ENCODE measurements around the gene SLC2A11. TPM values are rescaled to one million over a fixed set of nuclear protein-coding genes. Genes with fewer than 3 reads are reported as not detected.

Gene SLC2A11
- total RNA-seq, 2 experiments from 2014 or later, result 9.9 to 11.5 TPM

- CTCF ChIA-PET, result interaction anchor here (1.9 kb wide), 1 partner anchor 14 kb away, joined by 11 read pairs; no protein-coding TSS in a partner anchor
- DNase-seq (peak in 1 of 14 experiments; percentile 27), ATAC-seq (ENCODE audit: poor library complexity) (no peak)
- Mint-ChIP-seq H3K36me3 (ENCODE audit: low read depth) (peaks cover 17% of the 10 kb centered on the region), H3K4me3 (no peak overlapping the region), H3K4me1 (ENCODE audit: low read depth) (peaks cover 19% of the 10 kb centered on the region), H3K27ac (no peak overlapping the region), H3K27me3 (no peaks in the 10 kb centered on the region), H3K9me3 (no peaks in the 10 kb centered on the region)
- H3K4me1 ChIP-seq (ENCODE audit: insufficient read depth, low read length), result peaks cover 25% of the 10 kb centered on the region
- H3K4me3 ChIP-seq (ENCODE audit: low read length), result no peak overlapping the region
- H3K27ac ChIP-seq (ENCODE audit: low read depth in 1 of 2, low read length in 2 of 2), result no peak overlapping the region
- TF ChIP-seq CTCF (IDR thresholded peaks at IDR 0.05), result no peak
- H3K36me3 ChIP-seq (ENCODE audit: insufficient read depth, low read length), result peaks cover 40% of the 10 kb centered on the region
- intact Hi-C loops (cut with DNase I, micrococcal nuclease), result loop anchor here in 1 of 2 experiments (5.0 kb wide), 2 partner anchors 118 to 722 kb away; partner anchors contain the start of genes GUCD1 and SNRPD3
- no peaks in the 10 kb centered on the region for H3K9me3 ChIP-seq (ENCODE audit: control insufficient read depth in 1 of 2, insufficient read depth in 1 of 2, low read length in 2 of 2)
- no peaks in the 10 kb centered on the region for H3K27me3 ChIP-seq (ENCODE audit: control insufficient read depth in 1 of 2, insufficient read depth in 2 of 2, low read length in 2 of 2)
- POLR2A ChIA-PET, result no interaction called here
These were observed 22.7 kb upstream of the SLC2A11 start for GRCh38 chr22:23834793-23835483.

GRCh38 chr22:23835484-23836144, 22.1 kb upstream of the SLC2A11 start:
- DNase-seq, result peak in 1 of 14 experiments; percentile 24
- peaks cover 11% of the 10 kb centered on the region for H3K36me3 Mint-ChIP-seq (ENCODE audit: low read depth)
- intact Hi-C loops (cut with DNase I, micrococcal nuclease), result loop anchor here in 1 of 2 experiments (5.0 kb wide), 2 partner anchors 118 to 722 kb away; partner anchors contain the start of genes GUCD1 and SNRPD3
- ChIA-PET CTCF (interaction anchor here (1.9 kb wide), 1 partner anchor 14 kb away, joined by 11 read pairs; no protein-coding TSS in a partner anchor), POLR2A (no interaction called here)
- Histone ChIP-seq H3K4me3 (ENCODE audit: low read length) (no peak overlapping the region), H3K9me3 (ENCODE audit: control insufficient read depth in 1 of 2, insufficient read depth in 1 of 2, low read length in 2 of 2) (no peaks in the 10 kb centered on the region), H3K4me1 (ENCODE audit: insufficient read depth, low read length) (peaks cover 25% of the 10 kb centered on the region), H3K27me3 (ENCODE audit: control insufficient read depth in 1 of 2, insufficient read depth in 2 of 2, low read length in 2 of 2) (no peaks in the 10 kb centered on the region), H3K27ac (ENCODE audit: low read depth in 1 of 2, low read length in 2 of 2) (no peak overlapping the region), H3K36me3 (ENCODE audit: insufficient read depth, low read length) (peaks cover 40% of the 10 kb centered on the region)
- H3K4me1 Mint-ChIP-seq (ENCODE audit: low read depth), result peaks cover 19% of the 10 kb centered on the region
- no peak overlapping the region for H3K27ac Mint-ChIP-seq
- peak overlapping the region; percentile 56 for H3K4me3 Mint-ChIP-seq
- H3K27me3 Mint-ChIP-seq, result no peaks in the 10 kb centered on the region
- no peak for ATAC-seq (ENCODE audit: poor library complexity)
- no peaks in the 10 kb centered on the region for H3K9me3 Mint-ChIP-seq
- no peak for TF ChIP-seq CTCF (IDR thresholded peaks at IDR 0.05)

- Mint-ChIP-seq H3K27ac (no peak overlapping the region), H3K36me3 (ENCODE audit: low read depth) (peaks cover 6% of the 10 kb centered on the region), H3K4me1 (ENCODE audit: low read depth) (peaks cover 19% of the 10 kb centered on the region), H3K4me3 (peak overlapping the region; percentile 48), H3K9me3 (no peaks in the 10 kb centered on the region), H3K27me3 (no peaks in the 10 kb centered on the region)
- ChIA-PET POLR2A (no interaction called here), CTCF (interaction anchor here (1.9 kb wide), 1 partner anchor 13 kb away, joined by 11 read pairs; no protein-coding TSS in a partner anchor)
- DNase-seq (peak in 1 of 14 experiments; percentile 32), ATAC-seq (ENCODE audit: poor library complexity) (no peak)
- H3K4me3 ChIP-seq (ENCODE audit: low read length), result no peak overlapping the region
- no peak for TF ChIP-seq CTCF (IDR thresholded peaks at IDR 0.05)
- H3K9me3 ChIP-seq (ENCODE audit: control insufficient read depth in 1 of 2, insufficient read depth in 1 of 2, low read length in 2 of 2), result no peaks in the 10 kb centered on the region
- peaks cover 38% of the 10 kb centered on the region for H3K36me3 ChIP-seq (ENCODE audit: insufficient read depth, low read length)
- no peaks in the 10 kb centered on the region for H3K27me3 ChIP-seq (ENCODE audit: control insufficient read depth in 1 of 2, insufficient read depth in 2 of 2, low read length in 2 of 2)
- intact Hi-C loops (cut with DNase I, micrococcal nuclease), result loop anchor here in 1 of 2 experiments (5.0 kb wide), 2 partner anchors 119 to 721 kb away; partner anchors contain the start of genes GUCD1 and SNRPD3
- H3K27ac ChIP-seq (ENCODE audit: low read depth in 1 of 2, low read length in 2 of 2), result no peak overlapping the region
- peaks cover 25% of the 10 kb centered on the region for H3K4me1 ChIP-seq (ENCODE audit: insufficient read depth, low read length)
These were observed 21.4 kb upstream of the SLC2A11 start for GRCh38 chr22:23836281-23836680.

Data from CD4-positive, alpha-beta T cell (primary cell).